HUES64 (cell line): ENCODE measurements around the gene TMC6.
A peak's percentile ranks its signal among the peaks of the same experiment; 100 is the strongest.

Source experiments
- H3K27ac ChIP-seq: 2 replicates; pipeline ENCODE4 v1.7.0; 2013; ENCODE audit warnings: low read depth, low read length, inconsistent platforms
- H3K27me3 ChIP-seq: 2 replicates; pipeline ENCODE4 v1.6.1; 2013; ENCODE audit warnings: mild to moderate bottlenecking, low read length; ENCODE audit not compliant: insufficient read depth
- H3K36me3 ChIP-seq: 2 replicates; pipeline ENCODE4 v1.6.1; 2013; ENCODE audit warnings: mild to moderate bottlenecking, low read length; ENCODE audit not compliant: insufficient read depth
- H3K4me1 ChIP-seq: 2 replicates; pipeline ENCODE4 v1.6.1; 2013; ENCODE audit warnings: mild to moderate bottlenecking, low read length, moderate library complexity; ENCODE audit not compliant: insufficient read depth
- H3K4me3 ChIP-seq: 2 replicates; pipeline ENCODE4 v1.5.1; 2013; ENCODE audit warnings: mild to moderate bottlenecking, low read length, moderate library complexity
- H3K9ac ChIP-seq: 2 replicates; pipeline ENCODE4 v1.6.1; 2013; ENCODE audit warnings: mild to moderate bottlenecking, low read depth, low read length
- H3K9me3 ChIP-seq: 2 replicates; pipeline ENCODE4 v1.6.1; 2013; ENCODE audit warnings: low read depth, low read length; ENCODE audit not compliant: insufficient read depth
- WGBS: fragments of 150-250, 120-280 bp; methylation state at CpG from one replicate; pipeline ENCODE4 v1.1.7; 2013; ENCODE audit warnings: missing lambda C conversion rate; 5-methylcytosine and 5-hydroxymethylcytosine counted together

Gene TMC6

DNA sequence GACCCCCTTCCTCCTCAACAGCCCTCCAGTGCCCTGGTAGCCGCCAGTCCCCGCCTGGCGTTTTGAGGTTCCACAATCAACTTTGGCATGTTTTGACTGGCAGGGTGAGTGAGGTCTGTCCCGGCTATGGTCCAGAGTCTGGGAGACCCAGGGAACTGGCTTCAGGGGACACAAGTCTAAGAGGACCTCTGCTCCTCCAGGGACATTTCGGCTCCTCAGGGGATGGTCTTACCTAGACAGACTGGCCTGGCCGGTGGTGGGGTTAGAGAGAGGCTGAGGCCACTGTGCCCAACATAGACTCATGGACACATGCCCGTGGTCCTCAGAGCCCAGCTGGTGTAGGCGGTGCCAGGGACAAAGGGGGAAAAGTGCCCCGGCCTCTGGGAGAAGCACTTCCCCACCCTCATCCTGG lies 4.2 kb upstream of the TMC6 start:
- Histone ChIP-seq H3K27me3 (peaks cover 38% of the 10 kb centered on the region), H3K27ac (no peak overlapping the region), H3K9me3 (no peaks in the 10 kb centered on the region), H3K4me1 (peaks cover 4% of the 10 kb centered on the region; the same call in 1 of the 2 replicates), H3K36me3 (no peaks in the 10 kb centered on the region), H3K4me3 (no peak overlapping the region), H3K9ac (no peak overlapping the region)
- WGBS = 90% methylated on average over 9 of the region's 9 CpGs

- 17% methylated on average over 38 of the region's 38 CpGs for WGBS
- H3K27me3 ChIP-seq = peaks cover 38% of the 10 kb centered on the region
- H3K27ac ChIP-seq = no peak overlapping the region
- no peaks in the 10 kb centered on the region for H3K36me3 ChIP-seq
- no peaks in the 10 kb centered on the region for H3K9me3 ChIP-seq
- peak overlapping the region; percentile 37 for H3K4me3 ChIP-seq
- peaks cover 8% of the 10 kb centered on the region for H3K4me1 ChIP-seq
- H3K9ac ChIP-seq = no peak overlapping the region
Observed at GRCh38 chr17:78132084-78132676, 3.6 kb upstream of the TMC6 start.

DNA sequence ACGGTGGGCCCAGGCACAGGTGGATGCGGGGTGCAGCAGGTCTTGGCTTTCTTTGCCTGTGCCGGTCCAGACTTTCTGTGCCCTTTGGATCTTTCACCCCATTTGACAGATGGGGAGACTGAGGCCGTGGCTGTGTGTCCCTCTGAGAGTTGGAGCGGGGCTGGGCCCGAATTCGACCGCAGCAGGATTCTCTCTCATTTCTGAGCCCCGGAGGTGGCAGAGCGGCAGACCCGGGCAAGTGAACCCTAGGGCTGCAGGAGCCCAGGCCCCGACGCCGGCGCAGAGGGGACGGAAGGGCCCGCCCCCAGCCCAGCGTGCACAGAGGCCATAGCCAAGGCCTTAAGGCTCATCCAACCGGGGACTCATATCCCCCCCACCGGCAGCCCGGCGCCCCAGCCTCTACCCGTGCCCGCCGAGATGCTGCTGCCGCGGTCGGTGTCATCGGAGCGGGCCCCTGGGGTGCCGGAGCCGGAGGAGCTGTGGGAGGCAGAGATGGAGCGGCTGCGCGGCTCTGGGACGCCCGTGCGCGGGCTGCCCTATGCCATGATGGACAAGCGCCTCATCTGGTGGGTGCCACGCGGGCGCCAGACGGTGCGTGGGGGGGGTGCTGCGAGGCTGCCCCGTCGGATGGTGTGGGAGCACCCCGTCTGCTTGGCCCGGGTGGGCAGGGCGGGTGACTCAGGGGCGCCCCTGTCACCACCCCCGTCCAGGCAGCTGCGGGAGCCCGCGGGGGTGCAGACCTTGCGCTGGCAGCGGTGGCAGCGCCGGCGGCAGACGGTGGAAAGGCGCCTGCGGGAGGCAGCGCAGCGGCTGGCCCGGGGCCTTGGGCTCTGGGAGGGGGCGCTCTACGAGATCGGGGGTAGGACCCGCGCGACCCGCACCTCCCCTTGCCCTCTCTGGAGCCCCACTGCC lies 2.9 kb upstream of the TMC6 start:
- Histone ChIP-seq H3K9ac (no peak overlapping the region), H3K27me3 (peaks cover 38% of the 10 kb centered on the region), H3K4me3 (peak overlapping the region; percentile 37), H3K27ac (no peak overlapping the region), H3K4me1 (peaks cover 13% of the 10 kb centered on the region), H3K9me3 (no peaks in the 10 kb centered on the region), H3K36me3 (no peaks in the 10 kb centered on the region)
- WGBS = 26% methylated on average over 72 of the region's 74 CpGs

GRCh38 chr17:78130437-78131101 lies 2.0 kb upstream of the TMC6 start, which contains the start of gene TMC8:
Gene TMC8 (plus strand): TSS chr17:78130771. CDS start chr17:78131589, 818 bp downstream.
- Histone ChIP-seq H3K9me3 (no peaks in the 10 kb centered on the region), H3K27ac (no peak within 1 kb of the TSS), H3K4me1 (peaks cover 13% of the 10 kb centered on the region), H3K27me3 (peaks cover 38% of the 10 kb centered on the region), H3K9ac (no peak within 1 kb of the TSS), H3K4me3 (peak within 1 kb of the TSS; percentile 37), H3K36me3 (no peaks in the 10 kb centered on the region)
- 75% methylated on average over 10 of the region's 10 CpGs for WGBS

DNA sequence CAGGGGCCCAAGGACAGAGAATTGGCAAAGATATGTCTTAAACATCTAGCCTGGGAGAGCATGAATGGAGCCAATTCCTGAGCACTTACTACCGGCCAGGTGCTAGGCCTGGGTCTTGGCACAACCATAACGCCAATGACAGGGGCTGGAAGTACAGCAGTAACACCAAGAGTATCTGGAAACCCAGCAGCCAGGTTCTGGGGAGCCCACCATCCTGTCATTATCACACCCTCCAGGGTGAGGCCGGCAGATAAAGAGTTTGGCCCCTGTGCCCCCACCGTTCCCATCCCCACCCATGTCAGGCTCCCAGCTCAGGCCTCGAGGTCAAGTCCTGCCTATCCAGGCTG lies 1.5 kb upstream of the TMC6 start:
- H3K9ac ChIP-seq = no peak overlapping the region

DNA sequence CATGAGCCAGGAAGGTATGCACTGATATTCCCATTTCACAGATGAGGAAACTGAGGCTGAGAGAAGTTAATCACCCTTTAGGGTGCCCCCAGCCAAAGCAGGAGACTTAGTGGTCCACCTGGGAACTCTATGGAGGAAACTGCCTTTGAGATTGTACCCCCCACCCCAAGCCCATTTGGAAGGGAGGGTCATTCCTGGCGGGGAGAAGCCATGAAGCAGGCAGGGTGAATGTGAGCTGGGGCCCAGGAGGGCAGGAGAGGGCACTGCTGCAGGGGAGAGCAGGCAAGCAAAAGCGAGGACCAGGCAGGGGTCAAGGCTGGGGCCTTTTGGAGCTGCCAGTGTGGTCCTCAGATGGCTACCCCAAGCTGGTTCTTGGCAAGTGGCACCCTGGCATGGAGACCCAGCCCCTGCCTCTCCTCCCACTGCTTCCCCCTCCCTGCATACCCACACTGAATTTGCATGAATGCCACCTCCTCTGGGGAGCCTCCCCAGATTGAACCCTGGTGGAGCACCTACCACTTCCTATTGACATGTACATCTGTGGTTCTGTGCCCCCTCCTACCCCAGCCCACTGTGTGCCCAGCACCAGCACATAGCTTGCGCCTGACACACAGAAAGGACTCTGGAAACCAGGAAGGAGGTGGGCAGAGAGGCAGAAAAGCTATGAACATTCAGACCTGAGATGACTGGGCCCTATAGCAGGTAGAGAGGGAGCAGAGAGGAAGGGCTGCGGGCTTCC lies 965 bp upstream of the TMC6 start:
- Histone ChIP-seq H3K27ac (no peak overlapping the region), H3K9ac (no peak overlapping the region)

More for the DNA sequence above, 1.5 kb upstream of the TMC6 start:
- Histone ChIP-seq H3K4me1 (peaks cover 13% of the 10 kb centered on the region), H3K36me3 (0 out of 2 replicates have a peak, but pooled peaks cover 3% of the 10 kb centered on the region), H3K27me3 (peaks cover 38% of the 10 kb centered on the region), H3K27ac (no peak overlapping the region), H3K9me3 (no peaks in the 10 kb centered on the region), H3K4me3 (no peak overlapping the region)
- 76% methylated on average over 5 of the region's 5 CpGs for WGBS

DNA sequence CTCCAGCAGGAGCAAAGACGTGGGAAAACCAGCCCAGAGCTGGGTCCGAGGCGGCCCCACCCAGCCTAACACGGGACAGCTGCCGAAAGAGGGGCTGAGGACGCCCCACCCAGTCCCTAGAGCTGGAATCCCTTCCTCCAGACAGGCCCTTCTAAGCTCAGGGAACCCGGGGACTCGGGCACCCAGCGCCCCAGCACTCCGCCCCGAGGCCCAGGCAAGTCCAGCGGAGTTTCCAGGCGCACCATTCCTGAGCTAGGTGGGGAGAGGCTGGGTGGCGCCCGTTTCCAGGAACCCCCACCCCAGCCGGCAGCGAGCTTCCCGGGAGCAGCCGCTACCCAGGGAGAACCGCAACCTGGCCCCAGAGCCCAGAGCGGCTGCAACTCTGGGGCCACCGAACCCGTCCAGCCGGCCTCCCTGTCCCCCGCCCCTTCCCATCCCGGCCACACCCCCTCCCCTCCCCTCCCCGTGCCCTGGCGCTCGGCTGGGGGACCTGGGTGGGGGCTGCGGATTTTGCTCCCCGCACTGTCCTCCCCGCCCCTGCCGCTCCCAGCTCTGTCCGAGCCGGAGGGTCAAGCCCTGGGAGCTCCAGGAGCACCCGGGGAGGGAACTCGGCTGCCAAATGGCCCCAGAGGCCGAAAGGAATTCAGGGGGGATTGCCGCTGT lies 536 bp downstream of the TMC6 start:
- under 1% methylated on average over 37 of the region's 39 CpGs for WGBS
- H3K27me3 ChIP-seq = peaks cover 27% of the 10 kb centered on the region
- H3K9me3 ChIP-seq = no peaks in the 10 kb centered on the region
- peak overlapping the region; percentile 88; the same call in 1 of the 2 replicates for H3K27ac ChIP-seq
- peak overlapping the region; percentile 84 for H3K4me3 ChIP-seq
- H3K36me3 ChIP-seq = peaks cover 17% of the 10 kb centered on the region
- peaks cover 13% of the 10 kb centered on the region for H3K4me1 ChIP-seq
- H3K9ac ChIP-seq = peak overlapping the region; percentile 82

More for the DNA sequence above, 965 bp upstream of the TMC6 start:
- Histone ChIP-seq H3K4me3 (peak overlapping the region; percentile 84), H3K36me3 (0 out of 2 replicates have a peak, but pooled peaks cover 6% of the 10 kb centered on the region), H3K4me1 (peaks cover 13% of the 10 kb centered on the region), H3K9me3 (no peaks in the 10 kb centered on the region), H3K27me3 (peaks cover 38% of the 10 kb centered on the region)
- WGBS = 85% methylated on average over 4 of the region's 4 CpGs

- Histone ChIP-seq H3K36me3 (peaks cover 24% of the 10 kb centered on the region), H3K9me3 (no peaks in the 10 kb centered on the region), H3K4me3 (peak overlapping the region; percentile 84), H3K9ac (peak overlapping the region; percentile 70), H3K27ac (peak overlapping the region; percentile 56; the same call in 1 of the 2 replicates), H3K4me1 (peaks cover 13% of the 10 kb centered on the region), H3K27me3 (peaks cover 20% of the 10 kb centered on the region)
- WGBS = 11% methylated on average over 25 of the region's 25 CpGs
Observed at GRCh38 chr17:78127239-78127887, 1.2 kb downstream of the TMC6 start.

GRCh38 chr17:78126895-78127238 lies 1.7 kb downstream of the TMC6 start:
- Histone ChIP-seq H3K4me3 (peak overlapping the region; percentile 84), H3K36me3 (peaks cover 28% of the 10 kb centered on the region), H3K27ac (peak overlapping the region; percentile 56; the same call in 1 of the 2 replicates), H3K27me3 (peaks cover 16% of the 10 kb centered on the region), H3K4me1 (peaks cover 13% of the 10 kb centered on the region), H3K9me3 (no peaks in the 10 kb centered on the region), H3K9ac (no peak overlapping the region)
- WGBS = 78% methylated on average over 5 of the region's 6 CpGs
